ENCODE data around the gene ATXN2.

- TF ChIP-seq CTCF (conservative IDR thresholded peaks at IDR 0.05; ENCODE audit: low read depth, low read length): no peak
- no peak for TF ChIP-seq FOS (IDR thresholded peaks at IDR 0.05; ENCODE audit: low read depth, low read length)
Observed at GRCh38 chr12:111558107-111558376, 41.1 kb downstream of the ATXN2 start.
